Activated CD4-positive, alpha-beta T cell treated with anti-CD3 and anti-CD28 coated beads for 36 hours (primary cell): ENCODE data around the gene UBASH3A. TPM values are rescaled to one million over a fixed set of nuclear protein-coding genes. Genes with fewer than 3 reads are reported as not detected.

Source experiments
- ATAC-seq: fragments of 200-7000 bp; cut with Tn5 transposase; one replicate; pipeline ENCODE4 v1.10.0; 2021; ENCODE audit warnings: mild to moderate bottlenecking, moderate library complexity
- CTCF ChIA-PET: fragments of 350-600 bp; sonication (Branson Sonifier 250); formaldehyde crosslinking; loops from one replicate; lab custom pipeline; 2021; ENCODE audit warnings: antibody characterized with exemption; lab: Charles Lee
- POLR2A ChIA-PET: fragments of 350-600 bp; sonication (Branson Sonifier 250); formaldehyde crosslinking; loops from one replicate; lab custom pipeline; 2021; ENCODE audit warnings: antibody characterized with exemption, inconsistent platforms; lab: Charles Lee
- DNase-seq: peaks from one replicate; pipeline ENCODE4 v3.0.0-alpha.2; 2020
- H3K27ac Mint-ChIP-seq: one replicate; pipeline ENCODE4 v1.8.0; 2021; ENCODE audit warnings: mixed read lengths
- H3K27me3 Mint-ChIP-seq: one replicate; pipeline ENCODE4 v1.8.0; 2021; ENCODE audit warnings: mixed read lengths
- H3K36me3 Mint-ChIP-seq: one replicate; pipeline ENCODE4 v1.8.0; 2021; ENCODE audit warnings: low read depth, mixed read lengths
- H3K4me1 Mint-ChIP-seq: one replicate; pipeline ENCODE4 v1.8.0; 2021; ENCODE audit warnings: mixed read lengths
- H3K4me3 Mint-ChIP-seq: one replicate; pipeline ENCODE4 v1.8.0; 2021; ENCODE audit warnings: mild to moderate bottlenecking, moderate library complexity, mixed read lengths
- H3K9me3 Mint-ChIP-seq: one replicate; pipeline ENCODE4 v1.8.0; 2021; ENCODE audit warnings: low read depth, mixed read lengths
- intact Hi-C, 2 experiments: fragments of 100-400 bp; cut with DNase I in 1 of 2; cut with micrococcal nuclease in 1 of 2; formaldehyde crosslinking; loops; one replicate each; pipeline versions ENCODE4 v1.14.2 to v1.15.1; 2022 to 2024; cut with DNase I, micrococcal nuclease
- total RNA-seq, 2 experiments: library from RNA; stranded (reverse); gene quantifications; one replicate each; pipeline ENCODE4 v1.2.3, GENCODE V29; 2021

Gene UBASH3A
- total RNA-seq, 2 experiments from 2014 or later: 37.3 to 39.0 TPM

- intact Hi-C loops: loop anchor here in 1 of 2 experiments (1.0 kb wide), 2 partner anchors 40 to 41 kb away; partner anchors contain the start of gene RSPH1
- no peak for DNase-seq
- Mint-ChIP-seq H3K27me3 (no peaks in the 10 kb centered on the region), H3K4me1 (peaks cover 41% of the 10 kb centered on the region), H3K4me3 (no peak overlapping the region), H3K27ac (peak overlapping the region; percentile 44), H3K9me3 (no peaks in the 10 kb centered on the region), H3K36me3 (no peaks in the 10 kb centered on the region)
- CTCF ChIA-PET: interaction anchor here (0.6 to 2.9 kb wide), 4 partner anchors 52 to 146 kb away, joined by 3 to 9 read pairs (median 6); no protein-coding TSS in a partner anchor
- no peak for ATAC-seq
- POLR2A ChIA-PET: interaction anchor here (0.9 to 1.0 kb wide), 2 partner anchors 11 to 72 kb away, joined by 3 to 5 read pairs; no protein-coding TSS in a partner anchor
Observed at GRCh38 chr21:42455754-42456440, 52.2 kb downstream of the UBASH3A start.

GRCh38 chr21:42456457-42456856, 52.8 kb downstream of the UBASH3A start:
- POLR2A ChIA-PET: interaction anchor here (0.9 to 1.0 kb wide), 2 partner anchors 11 to 71 kb away, joined by 3 to 5 read pairs; no protein-coding TSS in a partner anchor
- Mint-ChIP-seq H3K27me3 (no peaks in the 10 kb centered on the region), H3K9me3 (peaks cover 1% of the 10 kb centered on the region), H3K27ac (peak overlapping the region; percentile 91), H3K36me3 (no peaks in the 10 kb centered on the region), H3K4me1 (peaks cover 46% of the 10 kb centered on the region), H3K4me3 (no peak overlapping the region)
- DNase-seq: peak; percentile 76
- intact Hi-C loops: loop anchor here in 1 of 2 experiments (1.0 kb wide), 2 partner anchors 40 to 41 kb away; partner anchors contain the start of gene RSPH1
- CTCF ChIA-PET: interaction anchor here (0.6 to 2.9 kb wide), 4 partner anchors 52 to 146 kb away, joined by 3 to 9 read pairs (median 6); no protein-coding TSS in a partner anchor
- ATAC-seq: peak; percentile 97

GRCh38 chr21:42459082-42459460, 55.4 kb downstream of the UBASH3A start:
- ATAC-seq: no peak

GRCh38 chr21:42459546-42460215, 56.0 kb downstream of the UBASH3A start:
- peak overlapping the region; percentile 20 for H3K27ac Mint-ChIP-seq
- DNase-seq: no peak
- H3K27me3 Mint-ChIP-seq: no peaks in the 10 kb centered on the region
- no peak for ATAC-seq
- intact Hi-C loops: loop anchor here (5.0 kb wide), 4 partner anchors 38 to 232 kb away; partner anchors contain the start of genes RSPH1 (in 1 of the 2) and SLC37A1 (in 1 of the 2)
- ChIA-PET POLR2A (no interaction called here), CTCF (interaction anchor here (1.1 kb wide), 1 partner anchor 9 kb away, joined by 3 read pairs; no protein-coding TSS in a partner anchor)
- H3K4me3 Mint-ChIP-seq: no peak overlapping the region
- peaks cover 65% of the 10 kb centered on the region for H3K4me1 Mint-ChIP-seq
- H3K9me3 Mint-ChIP-seq: peaks cover 1% of the 10 kb centered on the region
- no peaks in the 10 kb centered on the region for H3K36me3 Mint-ChIP-seq

More at GRCh38 chr21:42459082-42459460, 55.4 kb downstream of the UBASH3A start:
- Mint-ChIP-seq H3K4me1 (peaks cover 59% of the 10 kb centered on the region), H3K27ac (no peak overlapping the region), H3K27me3 (no peaks in the 10 kb centered on the region), H3K4me3 (no peak overlapping the region), H3K36me3 (no peaks in the 10 kb centered on the region), H3K9me3 (peaks cover 1% of the 10 kb centered on the region)
- no peak for DNase-seq
- POLR2A ChIA-PET: no interaction called here
- CTCF ChIA-PET: interaction anchor here (1.1 to 1.2 kb wide), 2 partner anchors 8 to 145 kb away, joined by 3 read pairs; no protein-coding TSS in a partner anchor
- intact Hi-C loops: no loop called here

GRCh38 chr21:42460391-42461184, 56.9 kb downstream of the UBASH3A start:
- Mint-ChIP-seq H3K36me3 (no peaks in the 10 kb centered on the region), H3K4me1 (peaks cover 71% of the 10 kb centered on the region), H3K27ac (peak overlapping the region; percentile 73), H3K9me3 (peaks cover 1% of the 10 kb centered on the region), H3K27me3 (no peaks in the 10 kb centered on the region), H3K4me3 (peak overlapping the region; percentile 22)
- peak; percentile 34 for ATAC-seq
- ChIA-PET CTCF (no interaction called here), POLR2A (no interaction called here)
- intact Hi-C loops: loop anchor here (5.0 kb wide), 4 partner anchors 37 to 233 kb away; partner anchors contain the start of genes RSPH1 (in 1 of the 2) and SLC37A1 (in 1 of the 2)
- peak; percentile 62 for DNase-seq

- Mint-ChIP-seq H3K4me1 (peaks cover 67% of the 10 kb centered on the region), H3K4me3 (peak overlapping the region; percentile 3), H3K36me3 (no peaks in the 10 kb centered on the region), H3K27me3 (no peaks in the 10 kb centered on the region), H3K27ac (peak overlapping the region; percentile 73), H3K9me3 (peaks cover 1% of the 10 kb centered on the region)
- ChIA-PET CTCF (interaction anchor here (0.6 to 0.7 kb wide), 2 partner anchors 17 to 117 kb away, joined by 3 read pairs; no protein-coding TSS in a partner anchor), POLR2A (no interaction called here)
- intact Hi-C loops: loop anchor here (5.0 kb wide), 4 partner anchors 36 to 234 kb away; partner anchors contain the start of genes RSPH1 (in 1 of the 2) and SLC37A1 (in 1 of the 2)
- DNase-seq (no peak), ATAC-seq (no peak)
Observed at GRCh38 chr21:42461185-42461520, 57.5 kb downstream of the UBASH3A start.

GRCh38 chr21:42461881-42462877, 58.5 kb downstream of the UBASH3A start:
- peaks cover 60% of the 10 kb centered on the region for H3K4me1 Mint-ChIP-seq
- POLR2A ChIA-PET: no interaction called here
- H3K36me3 Mint-ChIP-seq: no peaks in the 10 kb centered on the region
- no peaks in the 10 kb centered on the region for H3K27me3 Mint-ChIP-seq
- intact Hi-C loops: loop anchor here (5.0 kb wide), 4 partner anchors 35 to 235 kb away; partner anchors contain the start of genes RSPH1 (in 1 of the 2) and SLC37A1 (in 1 of the 2)
- peaks cover 1% of the 10 kb centered on the region for H3K9me3 Mint-ChIP-seq
- H3K4me3 Mint-ChIP-seq: no peak overlapping the region
- H3K27ac Mint-ChIP-seq: no peak overlapping the region
- DNase-seq: no peak
- CTCF ChIA-PET: interaction anchor here (0.6 to 1.0 kb wide), 5 partner anchors 12 to 116 kb away, joined by 3 to 4 read pairs (median 3); no protein-coding TSS in a partner anchor
- no peak for ATAC-seq

- H3K4me1 Mint-ChIP-seq: peaks cover 60% of the 10 kb centered on the region
- ATAC-seq (peak; percentile 69), DNase-seq (peak; percentile 77)
- H3K4me3 Mint-ChIP-seq: no peak overlapping the region
- no peaks in the 10 kb centered on the region for H3K27me3 Mint-ChIP-seq
- H3K9me3 Mint-ChIP-seq: peaks cover 1% of the 10 kb centered on the region
- intact Hi-C loops: loop anchor here (1.0 to 5.0 kb wide), 5 partner anchors 32 to 237 kb away; partner anchors contain the start of genes RSPH1 (in 2 of the 2) and SLC37A1 (in 1 of the 2)
- CTCF ChIA-PET: interaction anchor here (0.6 kb wide), 1 partner anchor 11 kb away, joined by 5 read pairs; no protein-coding TSS in a partner anchor
- H3K36me3 Mint-ChIP-seq: no peaks in the 10 kb centered on the region
- POLR2A ChIA-PET: no interaction called here
- peak overlapping the region; percentile 84 for H3K27ac Mint-ChIP-seq
Observed at GRCh38 chr21:42463861-42464515, 60.3 kb downstream of the UBASH3A start.

- intact Hi-C loops: loop anchor here in 1 of 2 experiments (5.0 kb wide), 1 partner anchor 62 kb away; no protein-coding TSS in a partner anchor
- H3K27ac Mint-ChIP-seq: peak overlapping the region; percentile 3
- ATAC-seq (no peak), DNase-seq (no peak)
- POLR2A ChIA-PET: no interaction called here
- H3K4me3 Mint-ChIP-seq: no peak overlapping the region
- H3K4me1 Mint-ChIP-seq: peaks cover 56% of the 10 kb centered on the region
- no peaks in the 10 kb centered on the region for H3K36me3 Mint-ChIP-seq
- H3K27me3 Mint-ChIP-seq: no peaks in the 10 kb centered on the region
- CTCF ChIA-PET: no interaction called here
- H3K9me3 Mint-ChIP-seq: peaks cover 1% of the 10 kb centered on the region
Observed at GRCh38 chr21:42465008-42465802, 61.5 kb downstream of the UBASH3A start.
